Gastroesophageal sphincter (tissue), 4 donors: ENCODE measurements around the gene UCKL1. TPM values are rescaled to one million over a fixed set of nuclear protein-coding genes. Genes with fewer than 3 reads are reported as not detected.
A peak's percentile ranks its signal among the peaks of the same experiment; 100 is the strongest.
"Not testable (repeated sequence)": the region's sequence is repeated elsewhere in the genome, so short reads cannot be mapped to it uniquely, and the experiment has no call there.

ENCODE experiments used
- ATAC-seq: fragments of 150-250 bp; one replicate; pipeline ENCODE4 v1.9.1; 2016; ENCODE audit warnings: mild to moderate bottlenecking, moderate library complexity
- H3K27ac ChIP-seq, 4 donors: fragments of 200-600 bp; sonication (generic) in 3 of 4; 1 replicate in 3 of 4; 2 replicates in 1 of 4; pipeline ENCODE4 v1.5.1; 2016 to 2019
- H3K27me3 ChIP-seq: fragments of 200-600 bp; sonication (generic); one replicate; pipeline ENCODE4 v1.5.1; 2019
- H3K36me3 ChIP-seq, 2 donors: fragments of 200-600 bp; sonication (generic); one replicate each; pipeline ENCODE4 v1.5.1; 2019; ENCODE audit warnings: control low read depth in 1 of 2
- H3K4me1 ChIP-seq, 3 donors: fragments of 200-600 bp; sonication (generic); 1 replicate in 2 of 3; 2 replicates in 1 of 3; pipeline ENCODE4 v1.5.1; 2016 to 2019; ENCODE audit warnings: control low read depth in 2 of 3
- H3K4me3 ChIP-seq, 2 donors: fragments of 200-600 bp; sonication (generic); one replicate each; pipeline ENCODE4 v1.5.1; 2019; ENCODE audit warnings: mild to moderate bottlenecking in 1 of 2, moderate library complexity in 1 of 2
- H3K9me3 ChIP-seq, 3 donors: fragments of 200-600 bp; sonication (generic); one replicate each; pipeline ENCODE4 v1.5.1; 2017 to 2019; ENCODE audit warnings: control low read depth in 2 of 3
- CTCF ChIP-seq, 4 experiments: fragments of 200-600 bp in 2 of 4; fragments of 450-650 bp in 2 of 4; sonication (generic) in 1 of 4; IDR thresholded peaks; one replicate each; pipeline ENCODE4 v1.5.1; 2017 to 2019; ENCODE audit warnings: antibody characterized with exemption in 4 of 4, mild to moderate bottlenecking in 2 of 4, moderate library complexity in 2 of 4
- EP300 ChIP-seq: sonication (generic); formaldehyde crosslinking; IDR thresholded peaks from one replicate; pipeline ENCODE4 v1.6.1; 2017; ENCODE audit warnings: antibody characterized with exemption, mild to moderate bottlenecking
- POLR2A ChIP-seq, 2 donors: fragments of 450-650 bp; IDR thresholded peaks; one replicate each; pipeline ENCODE4 v1.6.1; 2017; ENCODE audit warnings: antibody characterized with exemption in 2 of 2, mild to moderate bottlenecking in 2 of 2, moderate library complexity in 1 of 2
- POLR2AphosphoS5 ChIP-seq: sonication (generic); formaldehyde crosslinking; IDR thresholded peaks from one replicate; pipeline ENCODE4 v1.6.1; 2017; ENCODE audit warnings: antibody characterized with exemption
- WGBS, 2 donors: methylation state at CpG; one replicate each; pipeline ENCODE4 v1.1.5; 2018; ENCODE audit warnings: low coverage in 1 of 2; 5-methylcytosine and 5-hydroxymethylcytosine counted together
- total RNA-seq, 4 donors: library from RNA; depleted of rRNA; stranded (reverse); fragments of >200 nt; gene quantifications; one replicate each; pipeline ENCODE4 v1.1.0, GENCODE V29; 2016

UCKL1 gene
- total RNA-seq, 4 donors from 2014 or later: 19.8 to 27.7 (median 22.6) TPM

GRCh38 chr20:63972312-63973159 is 16.3 kb upstream of the UCKL1 start:
- H3K4me1 ChIP-seq: peaks cover 0 to 42% (median 22%) of the 10 kb centered on the region in 3 donors
- no peak for ATAC-seq
- no peaks in the 10 kb centered on the region for H3K9me3 ChIP-seq
- TF ChIP-seq CTCF (IDR thresholded peaks at IDR 0.05) (no peak), POLR2AphosphoS5 (no peak), EP300 (no peak), POLR2A (IDR thresholded peaks at IDR 0.05) (no peak)
- H3K27me3 ChIP-seq: no peaks in the 10 kb centered on the region
- peak overlapping the region in 2 of 4 donors; percentile 6 to 71 for H3K27ac ChIP-seq
- peaks cover 0 to 3% of the 10 kb centered on the region in 2 donors for H3K36me3 ChIP-seq
- 59 to 80% methylated on average over 1 to 6 of the region's 18 CpGs for WGBS, 2 donors
- no peak overlapping the region for H3K4me3 ChIP-seq

GRCh38 chr20:63971960-63972311 is 15.7 kb upstream of the UCKL1 start:
- not testable (repeated sequence) for H3K36me3 ChIP-seq, H3K27me3 ChIP-seq, ATAC-seq, H3K4me3 ChIP-seq, H3K9me3 ChIP-seq
- H3K27ac ChIP-seq: peak overlapping the region in 2 of 4 donors; percentile 6 to 71
- peaks cover 0 to 42% (median 22%) of the 10 kb centered on the region in 3 donors for H3K4me1 ChIP-seq
- WGBS, 2 donors: 82 to 85% methylated on average over 5 to 10 of the region's 10 CpGs

- H3K4me3 ChIP-seq: no peak overlapping the region
- H3K9me3 ChIP-seq: no peaks in the 10 kb centered on the region
- peaks cover 0 to 20% of the 10 kb centered on the region in 2 donors for H3K36me3 ChIP-seq
- 80 to 83% methylated on average over 1 to 4 of the region's 5 CpGs for WGBS, 2 donors
- H3K27ac ChIP-seq: no peak overlapping the region
- peaks cover 0 to 42% (median 22%) of the 10 kb centered on the region in 3 donors for H3K4me1 ChIP-seq
- no peaks in the 10 kb centered on the region for H3K27me3 ChIP-seq
- no peak for ATAC-seq
- TF ChIP-seq EP300 (no peak), POLR2A (IDR thresholded peaks at IDR 0.05) (no peak), POLR2AphosphoS5 (no peak)
Observed at GRCh38 chr20:63970714-63971431, 14.7 kb upstream of the UCKL1 start.

GRCh38 chr20:63969838-63970713 is 13.9 kb upstream of the UCKL1 start, which contains the start of gene ZNF512B:
Gene ZNF512B (minus strand): TSS chr20:63969930. CDS start chr20:63967950, 1,980 bp downstream.
- Histone ChIP-seq H3K27ac (peak within 1 kb of the TSS in 3 of 4 donors; percentile 72 to 80 (median 77)), H3K9me3 (no peaks in the 10 kb centered on the region)
- WGBS, 2 donors: 0% methylated on average over 5 of the region's 73 CpGs; no CpG with 5 or more reads in 1 of the 2 donors

More at GRCh38 chr20:63969838-63970713, 13.9 kb upstream of the UCKL1 start, which contains the start of gene ZNF512B:
- Histone ChIP-seq H3K4me1 (peaks cover 0 to 42% (median 22%) of the 10 kb centered on the region in 3 donors), H3K27me3 (no peaks in the 10 kb centered on the region), H3K36me3 (peaks cover 0 to 20% of the 10 kb centered on the region in 2 donors), H3K4me3 (peak within 1 kb of the TSS; percentile 40 to 69)
- ATAC-seq: peak; percentile 44
- peak in 1 of 4 experiments; percentile 8 for TF ChIP-seq CTCF (IDR thresholded peaks at IDR 0.05)
- no peak for TF ChIP-seq POLR2A (IDR thresholded peaks at IDR 0.05)
- TF ChIP-seq POLR2AphosphoS5: no peak
